CD14-positive monocyte (primary cell): Measurements from ENCODE around the gene MYOZ3. TPM values are rescaled to one million over a fixed set of nuclear protein-coding genes. Genes with fewer than 3 reads are reported as not detected.

ENCODE experiments used
- DNase-seq, 3 donors: peaks; one replicate each; pipeline ENCODE4 v3.0.0-alpha.2; 2011 to 2022
- H2AFZ ChIP-seq: 2 replicates; pipeline ENCODE4 v1.6.0; 2012; ENCODE audit warnings: mild to moderate bottlenecking, low read depth, low read length, inconsistent platforms; ENCODE audit not compliant: insufficient read depth, poor library complexity, severe bottlenecking
- H3K27ac ChIP-seq, 2 donors: 1 replicate in 1 of 2; 2 replicates in 1 of 2; pipeline ENCODE4 v1.5.1; 2012 to 2013; ENCODE audit warnings: low read length in 2 of 2, control low read depth in 1 of 2, inconsistent platforms in 1 of 2, low read depth in 1 of 2, mild to moderate bottlenecking in 1 of 2
- H3K27me3 ChIP-seq, 2 donors: one replicate each; pipeline versions ENCODE4 v1.6.0 to v1.6.1; 2011 to 2013; ENCODE audit warnings: low read length in 2 of 2; ENCODE audit not compliant: control insufficient read depth in 2 of 2, insufficient read depth in 2 of 2
- H3K36me3 ChIP-seq, 2 donors: replicated peaks in 1 of 2; 1 replicate in 1 of 2; 2 replicates in 1 of 2; pipeline versions ENCODE4 v1.5.1 to v1.6.1; 2012 to 2013; ENCODE audit warnings: low read length in 2 of 2, control low read depth in 1 of 2, inconsistent platforms in 1 of 2, mild to moderate bottlenecking in 1 of 2; ENCODE audit not compliant: insufficient read depth in 2 of 2, control insufficient read depth in 1 of 2
- H3K4me1 ChIP-seq, 2 donors: 1 replicate in 1 of 2; 2 replicates in 1 of 2; pipeline versions ENCODE4 v1.5.1 to v1.6.1; 2012 to 2013; ENCODE audit warnings: low read length in 2 of 2, control low read depth in 1 of 2, inconsistent platforms in 1 of 2, mild to moderate bottlenecking in 1 of 2, moderate library complexity in 1 of 2; ENCODE audit not compliant: insufficient read depth in 2 of 2, control insufficient read depth in 1 of 2
- H3K4me2 ChIP-seq: replicated peaks from 2 replicates; pipeline ENCODE3; 2012; ENCODE audit warnings: low read length, moderate library complexity, mild to moderate bottlenecking; ENCODE audit not compliant: poor library complexity, severe bottlenecking; ENCODE audit errors: extremely low read depth
- H3K4me3 ChIP-seq, 3 experiments: fragments of 200-600 bp in 1 of 3; sonication (generic) in 1 of 3; replicated peaks in 1 of 3; 1 replicate in 2 of 3; 2 replicates in 1 of 3; pipeline ENCODE4 v1.5.1; 2011 to 2013; ENCODE audit warnings: low read length in 3 of 3, mild to moderate bottlenecking in 3 of 3, control low read depth in 2 of 3, low read depth in 2 of 3, inconsistent platforms in 1 of 3, moderate library complexity in 1 of 3
- H3K79me2 ChIP-seq: 2 replicates; pipeline ENCODE4 v1.6.0; 2012; ENCODE audit warnings: mild to moderate bottlenecking, control low read depth, inconsistent platforms, low read length, moderate library complexity; ENCODE audit not compliant: insufficient read depth
- H3K9ac ChIP-seq: 2 replicates; pipeline ENCODE4 v1.6.0; 2017; ENCODE audit warnings: low read length, mild to moderate bottlenecking; ENCODE audit not compliant: insufficient read depth, poor library complexity, severe bottlenecking
- H3K9me3 ChIP-seq, 2 donors: replicated peaks in 1 of 2; 1 replicate in 1 of 2; 2 replicates in 1 of 2; pipeline versions ENCODE4 v1.5.1 to v1.6.1; 2012 to 2013; ENCODE audit warnings: low read length in 2 of 2, control low read depth in 1 of 2; ENCODE audit not compliant: control insufficient read depth in 1 of 2, insufficient read depth in 1 of 2
- H4K20me1 ChIP-seq: 2 replicates; pipeline ENCODE4 v1.6.0; 2012; ENCODE audit warnings: mild to moderate bottlenecking, low read length, control low read depth, moderate library complexity; ENCODE audit not compliant: insufficient read depth
- H3K27ac Mint-ChIP-seq, 7 donors: one replicate each; pipeline ENCODE4 v1.8.0; 2020; ENCODE audit warnings: mild to moderate bottlenecking in 7 of 7, mixed read lengths in 7 of 7, moderate library complexity in 6 of 7, inconsistent platforms in 2 of 7
- H3K27me3 Mint-ChIP-seq, 3 donors: one replicate each; pipeline ENCODE4 v1.8.0; 2021 to 2022; ENCODE audit warnings: low read depth in 3 of 3, mild to moderate bottlenecking in 3 of 3, mixed read lengths in 3 of 3, moderate library complexity in 3 of 3, inconsistent platforms in 1 of 3
- H3K36me3 Mint-ChIP-seq, 2 donors: one replicate each; pipeline ENCODE4 v1.8.0; 2020; ENCODE audit warnings: mixed read lengths in 2 of 2, inconsistent platforms in 1 of 2, mild to moderate bottlenecking in 1 of 2
- H3K4me1 Mint-ChIP-seq: one replicate; pipeline ENCODE4 v1.8.0; 2020; ENCODE audit warnings: mild to moderate bottlenecking, mixed read lengths
- H3K4me3 Mint-ChIP-seq, 2 donors: one replicate each; pipeline ENCODE4 v1.8.0; 2020; ENCODE audit warnings: mild to moderate bottlenecking in 2 of 2, mixed read lengths in 2 of 2, moderate library complexity in 1 of 2
- H3K9me3 Mint-ChIP-seq, 7 donors: one replicate each; pipeline ENCODE4 v1.8.0; 2020 to 2022; ENCODE audit warnings: mixed read lengths in 7 of 7, mild to moderate bottlenecking in 6 of 7, moderate library complexity in 6 of 7, inconsistent platforms in 2 of 7
- WGBS: methylation state at CpG from one replicate; pipeline ENCODE4 v1.1.5; 2013; ENCODE audit warnings: missing lambda C conversion rate; ENCODE audit not compliant: insufficient coverage; 5-methylcytosine and 5-hydroxymethylcytosine counted together
- intact Hi-C, 2 donors: fragments of 100-400 bp; cut with micrococcal nuclease; formaldehyde crosslinking; loops; one replicate each; pipeline versions ENCODE4 v1.15.0 to v1.15.1; 2023
- polyA plus RNA-seq, 3 donors: library from polyadenylated mRNA; depleted of rRNA in 1 of 3; unstranded in 2 of 3; stranded (reverse) in 1 of 3; fragments of 300-500 nt in 2 of 3; fragments of >200 nt in 1 of 3; fragmentation: Illumina TruSeq in 2 of 3; gene quantifications; 1 replicate in 2 of 3; 2 replicates in 1 of 3; pipeline ENCODE4 v1.2.3, GENCODE V29; 2012 to 2021
- TF ChIP-seq, protein P1 (sequence below): fragments of 200-600 bp; IDR thresholded peaks from one replicate; pipeline ENCODE4 v1.8.0; 2022; ENCODE audit warnings: antibody characterized with exemption, mild to moderate bottlenecking

MYOZ3 gene
- polyA plus RNA-seq, 3 donors = not detected

DNA sequence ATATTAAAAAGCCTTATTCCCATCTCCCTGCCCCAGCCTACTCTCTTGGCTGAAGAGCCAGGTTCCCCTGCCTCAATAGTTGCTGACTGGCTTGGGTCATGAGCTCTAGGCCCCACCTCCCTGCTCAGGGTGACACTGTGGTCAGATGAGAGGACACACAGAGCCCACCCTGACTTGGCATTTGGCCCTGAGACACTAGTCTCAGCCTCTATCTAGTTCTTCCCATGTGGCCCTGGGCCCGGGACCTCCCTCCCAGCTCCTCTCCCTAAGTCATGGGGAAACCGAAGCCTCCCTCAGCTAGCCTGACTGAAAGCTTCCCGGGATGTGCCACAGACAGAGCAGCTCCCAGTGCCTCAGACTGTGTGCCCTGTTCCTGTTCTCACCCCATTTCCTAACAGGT lies 5.8 kb upstream of the MYOZ3 start:
- TF ChIP-seq, protein P1, sequence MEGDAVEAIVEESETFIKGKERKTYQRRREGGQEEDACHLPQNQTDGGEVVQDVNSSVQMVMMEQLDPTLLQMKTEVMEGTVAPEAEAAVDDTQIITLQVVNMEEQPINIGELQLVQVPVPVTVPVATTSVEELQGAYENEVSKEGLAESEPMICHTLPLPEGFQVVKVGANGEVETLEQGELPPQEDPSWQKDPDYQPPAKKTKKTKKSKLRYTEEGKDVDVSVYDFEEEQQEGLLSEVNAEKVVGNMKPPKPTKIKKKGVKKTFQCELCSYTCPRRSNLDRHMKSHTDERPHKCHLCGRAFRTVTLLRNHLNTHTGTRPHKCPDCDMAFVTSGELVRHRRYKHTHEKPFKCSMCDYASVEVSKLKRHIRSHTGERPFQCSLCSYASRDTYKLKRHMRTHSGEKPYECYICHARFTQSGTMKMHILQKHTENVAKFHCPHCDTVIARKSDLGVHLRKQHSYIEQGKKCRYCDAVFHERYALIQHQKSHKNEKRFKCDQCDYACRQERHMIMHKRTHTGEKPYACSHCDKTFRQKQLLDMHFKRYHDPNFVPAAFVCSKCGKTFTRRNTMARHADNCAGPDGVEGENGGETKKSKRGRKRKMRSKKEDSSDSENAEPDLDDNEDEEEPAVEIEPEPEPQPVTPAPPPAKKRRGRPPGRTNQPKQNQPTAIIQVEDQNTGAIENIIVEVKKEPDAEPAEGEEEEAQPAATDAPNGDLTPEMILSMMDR = no peak
- Histone ChIP-seq H3K4me3 (no peak overlapping the region), H3K4me1 (peaks cover 9 to 14% of the 10 kb centered on the region in 2 donors), H3K9ac (no peak overlapping the region), H3K79me2 (no peaks in the 10 kb centered on the region), H3K27me3 (peaks cover 0 to 4% of the 10 kb centered on the region in 2 donors), H3K4me2 (no peak overlapping the region), H4K20me1 (no peaks in the 10 kb centered on the region), H3K27ac (no peak overlapping the region), H2AFZ (no peak overlapping the region), H3K36me3 (no peaks in the 10 kb centered on the region), H3K9me3 (no peaks in the 10 kb centered on the region)
- H3K27ac Mint-ChIP-seq = no peak overlapping the region
- WGBS = no CpG with 5 or more reads among the region's 3 CpGs
- H3K4me1 Mint-ChIP-seq = peaks cover 9% of the 10 kb centered on the region
- peaks cover 0 to 4% (median 0%) of the 10 kb centered on the region in 7 donors for H3K9me3 Mint-ChIP-seq
- H3K4me3 Mint-ChIP-seq = no peak overlapping the region
- intact Hi-C loops = loop anchor here (5.0 to 10.0 kb wide), 3 partner anchors 93 to 200 kb away; no protein-coding TSS in a partner anchor
- DNase-seq = no peak
- no peaks in the 10 kb centered on the region for H3K36me3 Mint-ChIP-seq
- H3K27me3 Mint-ChIP-seq = peaks cover 5 to 15% (median 11%) of the 10 kb centered on the region in 3 donors

- Mint-ChIP-seq H3K27ac (no peak overlapping the region), H3K27me3 (peaks cover 6 to 15% (median 11%) of the 10 kb centered on the region in 3 donors), H3K4me3 (peak overlapping the region; percentile 74 to 83), H3K9me3 (peaks cover 0 to 4% (median 0%) of the 10 kb centered on the region in 7 donors), H3K4me1 (peaks cover 9% of the 10 kb centered on the region), H3K36me3 (no peaks in the 10 kb centered on the region)
- H3K4me3 ChIP-seq = peak overlapping the region; percentile 43 to 79 (median 53)
- TF ChIP-seq, protein P1 = peak; percentile 77
- H3K27ac ChIP-seq = no peak overlapping the region
- peak overlapping the region; percentile 57 for H3K9ac ChIP-seq
- peak; percentile 51 to 60 (median 56) for DNase-seq
- H3K4me1 ChIP-seq = peaks cover 9 to 14% of the 10 kb centered on the region in 2 donors
- H3K36me3 ChIP-seq = no peaks in the 10 kb centered on the region
- peaks cover 0 to 4% of the 10 kb centered on the region in 2 donors for H3K27me3 ChIP-seq
- under 1% methylated on average over 81 of the region's 99 CpGs for WGBS
- H4K20me1 ChIP-seq = no peaks in the 10 kb centered on the region
- intact Hi-C loops = loop anchor here (5.0 to 10.0 kb wide), 3 partner anchors 94 to 202 kb away; no protein-coding TSS in a partner anchor
- peak overlapping the region; percentile 97 for H3K4me2 ChIP-seq
- no peaks in the 10 kb centered on the region for H3K9me3 ChIP-seq
- no peaks in the 10 kb centered on the region for H3K79me2 ChIP-seq
- H2AFZ ChIP-seq = peak overlapping the region; percentile 93
These were observed 4.6 kb upstream of the MYOZ3 start for GRCh38 chr5:150656191-150657132.
